HL-60 (cell line): ENCODE measurements around the gene SDCCAG8.

Experiments used
- POLR2AphosphoS5 ChIP-seq: IDR thresholded peaks from 2 replicates; pipeline ENCODE4 v1.6.1; 2012; ENCODE audit warnings: low read depth
- SPI1 ChIP-seq: IDR thresholded peaks from 2 replicates; pipeline ENCODE4 v1.6.1; 2012; ENCODE audit warnings: low read depth, mild to moderate bottlenecking, borderline replicate concordance
- TF ChIP-seq, protein P1 (sequence below): IDR thresholded peaks from one replicate; pipeline ENCODE4 v1.5.1; 2011; ENCODE audit warnings: low read length, control low read depth, inconsistent platforms; ENCODE audit not compliant: insufficient read depth
- TF ChIP-seq, protein P2 (sequence below): IDR thresholded peaks from 2 replicates; pipeline ENCODE4 v1.6.1; 2012; ENCODE audit warnings: low read depth; ENCODE audit not compliant: insufficient replicate concordance

DNA sequence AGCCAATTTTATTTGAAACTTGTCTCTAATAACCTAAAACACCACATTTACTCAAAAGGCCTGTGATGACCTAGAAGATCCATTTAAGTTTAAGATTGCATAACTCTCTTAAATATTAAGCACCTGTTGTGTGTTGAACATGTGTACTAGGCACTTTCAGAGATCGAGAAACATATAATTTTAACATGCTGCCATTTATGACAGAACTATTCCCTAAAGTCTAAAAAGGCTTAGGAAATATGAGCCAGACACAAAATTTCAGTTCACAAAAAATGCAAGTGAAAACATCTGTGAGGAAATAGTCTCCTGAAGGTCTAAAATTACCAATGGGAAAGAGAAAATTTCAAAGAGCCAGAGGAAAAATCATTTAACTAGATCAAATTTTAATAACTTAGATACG, 38.5 kb upstream of the SDCCAG8 start:
- TF ChIP-seq, protein P1, sequence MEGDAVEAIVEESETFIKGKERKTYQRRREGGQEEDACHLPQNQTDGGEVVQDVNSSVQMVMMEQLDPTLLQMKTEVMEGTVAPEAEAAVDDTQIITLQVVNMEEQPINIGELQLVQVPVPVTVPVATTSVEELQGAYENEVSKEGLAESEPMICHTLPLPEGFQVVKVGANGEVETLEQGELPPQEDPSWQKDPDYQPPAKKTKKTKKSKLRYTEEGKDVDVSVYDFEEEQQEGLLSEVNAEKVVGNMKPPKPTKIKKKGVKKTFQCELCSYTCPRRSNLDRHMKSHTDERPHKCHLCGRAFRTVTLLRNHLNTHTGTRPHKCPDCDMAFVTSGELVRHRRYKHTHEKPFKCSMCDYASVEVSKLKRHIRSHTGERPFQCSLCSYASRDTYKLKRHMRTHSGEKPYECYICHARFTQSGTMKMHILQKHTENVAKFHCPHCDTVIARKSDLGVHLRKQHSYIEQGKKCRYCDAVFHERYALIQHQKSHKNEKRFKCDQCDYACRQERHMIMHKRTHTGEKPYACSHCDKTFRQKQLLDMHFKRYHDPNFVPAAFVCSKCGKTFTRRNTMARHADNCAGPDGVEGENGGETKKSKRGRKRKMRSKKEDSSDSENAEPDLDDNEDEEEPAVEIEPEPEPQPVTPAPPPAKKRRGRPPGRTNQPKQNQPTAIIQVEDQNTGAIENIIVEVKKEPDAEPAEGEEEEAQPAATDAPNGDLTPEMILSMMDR: no peak
- TF ChIP-seq POLR2AphosphoS5: no peak
- TF ChIP-seq, protein P2, sequence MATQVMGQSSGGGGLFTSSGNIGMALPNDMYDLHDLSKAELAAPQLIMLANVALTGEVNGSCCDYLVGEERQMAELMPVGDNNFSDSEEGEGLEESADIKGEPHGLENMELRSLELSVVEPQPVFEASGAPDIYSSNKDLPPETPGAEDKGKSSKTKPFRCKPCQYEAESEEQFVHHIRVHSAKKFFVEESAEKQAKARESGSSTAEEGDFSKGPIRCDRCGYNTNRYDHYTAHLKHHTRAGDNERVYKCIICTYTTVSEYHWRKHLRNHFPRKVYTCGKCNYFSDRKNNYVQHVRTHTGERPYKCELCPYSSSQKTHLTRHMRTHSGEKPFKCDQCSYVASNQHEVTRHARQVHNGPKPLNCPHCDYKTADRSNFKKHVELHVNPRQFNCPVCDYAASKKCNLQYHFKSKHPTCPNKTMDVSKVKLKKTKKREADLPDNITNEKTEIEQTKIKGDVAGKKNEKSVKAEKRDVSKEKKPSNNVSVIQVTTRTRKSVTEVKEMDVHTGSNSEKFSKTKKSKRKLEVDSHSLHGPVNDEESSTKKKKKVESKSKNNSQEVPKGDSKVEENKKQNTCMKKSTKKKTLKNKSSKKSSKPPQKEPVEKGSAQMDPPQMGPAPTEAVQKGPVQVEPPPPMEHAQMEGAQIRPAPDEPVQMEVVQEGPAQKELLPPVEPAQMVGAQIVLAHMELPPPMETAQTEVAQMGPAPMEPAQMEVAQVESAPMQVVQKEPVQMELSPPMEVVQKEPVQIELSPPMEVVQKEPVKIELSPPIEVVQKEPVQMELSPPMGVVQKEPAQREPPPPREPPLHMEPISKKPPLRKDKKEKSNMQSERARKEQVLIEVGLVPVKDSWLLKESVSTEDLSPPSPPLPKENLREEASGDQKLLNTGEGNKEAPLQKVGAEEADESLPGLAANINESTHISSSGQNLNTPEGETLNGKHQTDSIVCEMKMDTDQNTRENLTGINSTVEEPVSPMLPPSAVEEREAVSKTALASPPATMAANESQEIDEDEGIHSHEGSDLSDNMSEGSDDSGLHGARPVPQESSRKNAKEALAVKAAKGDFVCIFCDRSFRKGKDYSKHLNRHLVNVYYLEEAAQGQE: no peak
- TF ChIP-seq SPI1: no peak
